Mucosa of descending colon (tissue), 3 donors: ENCODE data around the gene HSD17B10. TPM values are rescaled to one million over a fixed set of nuclear protein-coding genes. Genes with fewer than 3 reads are reported as not detected.
A peak's percentile ranks its signal among the peaks of the same experiment; 100 is the strongest.

Source experiments
- ATAC-seq: fragments of 200-7000 bp; cut with Tn5 transposase; one replicate; pipeline ENCODE4 v1.9.1; 2020; ENCODE audit warnings: mild to moderate bottlenecking, moderate library complexity
- DNase-seq, 3 donors: peaks; one replicate each; pipeline ENCODE4 v3.0.0-alpha.2; 2020
- H3K36me3 ChIP-seq: fragments of 200-600 bp; one replicate; pipeline ENCODE4 v1.8.0; 2021; ENCODE audit warnings: low read depth, mild to moderate bottlenecking
- H3K4me1 ChIP-seq: fragments of 200-600 bp; one replicate; pipeline ENCODE4 v1.8.0; 2021; ENCODE audit warnings: low read depth, mild to moderate bottlenecking
- H3K4me3 ChIP-seq: fragments of 200-600 bp; one replicate; pipeline ENCODE4 v1.8.0; 2021; ENCODE audit warnings: mild to moderate bottlenecking
- H3K9me3 ChIP-seq: fragments of 200-600 bp; one replicate; pipeline ENCODE4 v1.8.0; 2021; ENCODE audit warnings: mild to moderate bottlenecking
- intact Hi-C, 2 donors: fragments of 100-400 bp; cut with DNase I in 1 of 2; cut with micrococcal nuclease in 1 of 2; formaldehyde crosslinking; loops; one replicate each; pipeline versions ENCODE4 v1.11.0 to v1.11.1; 2022; cut with DNase I, micrococcal nuclease
- long read RNA-seq, 2 donors: library from polyadenylated mRNA; unstranded; transcript quantifications; one replicate each; pipeline ENCODE4 v2.0.0, GENCODE V29; 2019 to 2021
- total RNA-seq, 3 donors: library from RNA; stranded (reverse); fragmentation: NEBNext Ultra II Directional in 2 of 3; extraction: Animal tissue kit (Norgen Biotek cat#: 25700) in 2 of 3; gene quantifications; one replicate each; pipeline versions ENCODE4 v1.2.1 to v1.2.4, GENCODE V29; 2021 to 2023
- TF ChIP-seq, protein P1 (sequence below): fragments of 200-600 bp; IDR thresholded peaks from one replicate; pipeline ENCODE4 v1.8.0; 2022; ENCODE audit warnings: antibody characterized with exemption, mild to moderate bottlenecking
- donor health status: DM: no; HTN: no; CAD: no; lungs with moderate emphysema.
- donor health status: DM: no; HTN: no; CAD: no.
- donor health status: DM: no; HTN: yes; CAD: no.

HSD17B10 gene
- total RNA-seq: 10 to 100 TPM; 53.4 to 75.8 (median 60.3) TPM
- long read RNA-seq, donor 1, transcript HSD17B10-201 (6 exons, 960 nt): major isoform, 17 of 21 reads
- long read RNA-seq, donor 1, partial matches to known transcripts: 3 of 21 reads
- long read RNA-seq, donor 1, other reads (novel, unspliced or antisense): 1 of 21 reads
- long read RNA-seq, donor 2, transcript HSD17B10-201 (6 exons, 960 nt): major isoform, 20 of 21 reads
- long read RNA-seq, donor 2, partial matches to known transcripts: 1 of 21 reads
- long read RNA-seq, donor 2, other reads (novel, unspliced or antisense): 0 of 21 reads

DNA sequence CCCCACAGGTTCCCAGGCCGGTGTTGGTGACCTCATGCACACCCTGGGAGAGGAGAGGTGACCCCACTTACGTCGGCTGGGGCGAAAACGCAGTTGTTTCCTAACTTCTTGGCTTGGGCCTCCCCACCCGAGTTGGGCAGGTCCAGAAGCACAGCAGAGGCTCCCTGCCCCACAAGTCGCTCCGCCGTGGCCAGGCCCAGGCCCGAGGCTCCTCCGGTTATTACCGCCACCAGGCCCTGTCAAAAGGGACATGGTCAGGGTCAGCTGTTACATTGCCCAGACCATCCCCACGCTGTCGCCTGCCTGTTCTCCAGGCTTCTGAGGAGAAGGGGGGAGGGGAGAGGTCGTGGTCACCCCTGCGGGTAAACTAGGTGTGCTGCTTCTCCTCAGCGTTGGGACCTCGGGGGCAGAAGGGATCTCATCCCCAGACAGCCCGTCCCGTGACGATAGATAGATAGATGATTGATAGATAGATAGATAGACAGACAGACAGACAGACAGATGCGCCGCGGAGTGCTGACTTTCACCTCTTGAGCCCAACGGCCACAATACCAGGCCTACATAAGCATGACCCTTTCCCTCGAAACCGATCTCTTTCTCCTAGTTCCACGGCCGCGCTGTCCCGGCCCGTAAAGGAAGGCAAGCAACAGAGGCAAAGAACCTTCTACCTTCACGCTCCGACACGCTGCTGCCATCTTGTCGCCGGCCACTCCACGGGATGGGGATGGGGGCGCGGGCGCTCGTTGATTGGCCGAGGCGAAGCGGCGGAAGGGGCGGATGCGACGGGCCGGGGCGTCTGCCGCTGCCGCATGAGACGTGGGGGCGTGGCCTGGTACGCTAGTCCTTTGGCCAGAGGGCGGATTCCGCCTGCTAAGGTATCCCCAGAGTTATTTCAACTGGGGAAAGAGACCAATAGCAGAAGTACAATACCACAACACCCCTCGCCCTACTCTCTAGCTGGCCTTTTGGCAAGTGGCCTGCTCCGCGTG lies at the start of gene HSD17B10:
HSD17B10 (minus strand) TSS at position 720 of the 989 bp plus-strand sequence; CDS start at position 695, 25 bp downstream.
- peak; percentile 98 for ATAC-seq
- Histone ChIP-seq H3K4me1 (no peaks in the 10 kb centered on the region), H3K4me3 (no peak within 1 kb of the TSS), H3K36me3 (no peaks in the 10 kb centered on the region), H3K9me3 (no peaks in the 10 kb centered on the region)
- TF ChIP-seq, protein P1, sequence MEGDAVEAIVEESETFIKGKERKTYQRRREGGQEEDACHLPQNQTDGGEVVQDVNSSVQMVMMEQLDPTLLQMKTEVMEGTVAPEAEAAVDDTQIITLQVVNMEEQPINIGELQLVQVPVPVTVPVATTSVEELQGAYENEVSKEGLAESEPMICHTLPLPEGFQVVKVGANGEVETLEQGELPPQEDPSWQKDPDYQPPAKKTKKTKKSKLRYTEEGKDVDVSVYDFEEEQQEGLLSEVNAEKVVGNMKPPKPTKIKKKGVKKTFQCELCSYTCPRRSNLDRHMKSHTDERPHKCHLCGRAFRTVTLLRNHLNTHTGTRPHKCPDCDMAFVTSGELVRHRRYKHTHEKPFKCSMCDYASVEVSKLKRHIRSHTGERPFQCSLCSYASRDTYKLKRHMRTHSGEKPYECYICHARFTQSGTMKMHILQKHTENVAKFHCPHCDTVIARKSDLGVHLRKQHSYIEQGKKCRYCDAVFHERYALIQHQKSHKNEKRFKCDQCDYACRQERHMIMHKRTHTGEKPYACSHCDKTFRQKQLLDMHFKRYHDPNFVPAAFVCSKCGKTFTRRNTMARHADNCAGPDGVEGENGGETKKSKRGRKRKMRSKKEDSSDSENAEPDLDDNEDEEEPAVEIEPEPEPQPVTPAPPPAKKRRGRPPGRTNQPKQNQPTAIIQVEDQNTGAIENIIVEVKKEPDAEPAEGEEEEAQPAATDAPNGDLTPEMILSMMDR: no peak
- intact Hi-C loops: no loop called here
- peak; percentile 91 to 94 (median 91) for DNase-seq

DNA sequence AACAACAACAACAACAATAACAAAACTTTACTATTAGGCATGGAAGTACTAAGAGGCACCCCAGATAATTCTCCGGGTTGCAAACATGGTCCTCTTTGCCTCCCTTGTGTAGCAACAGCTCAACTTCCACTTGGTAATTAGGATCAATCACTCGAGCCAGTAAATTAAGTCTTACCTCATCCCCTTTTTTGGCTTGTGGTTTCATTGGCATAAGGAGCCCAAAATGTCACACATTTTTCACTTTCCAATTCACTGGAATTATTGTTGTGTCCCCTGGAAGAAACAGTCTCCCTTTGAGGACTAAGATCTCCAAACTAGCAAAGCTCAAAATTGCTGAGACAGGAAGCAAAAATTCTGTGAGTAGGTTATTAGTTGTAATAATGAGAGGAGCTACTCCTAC lies 49.2 kb upstream of the HSD17B10 start:
- H3K4me3 ChIP-seq: no peak overlapping the region
- no peaks in the 10 kb centered on the region for H3K9me3 ChIP-seq
- no peaks in the 10 kb centered on the region for H3K4me1 ChIP-seq
- TF ChIP-seq, protein P1: no peak
- no peaks in the 10 kb centered on the region for H3K36me3 ChIP-seq
- intact Hi-C loops: no loop called here
- ATAC-seq (no peak), DNase-seq (no peak)

DNA sequence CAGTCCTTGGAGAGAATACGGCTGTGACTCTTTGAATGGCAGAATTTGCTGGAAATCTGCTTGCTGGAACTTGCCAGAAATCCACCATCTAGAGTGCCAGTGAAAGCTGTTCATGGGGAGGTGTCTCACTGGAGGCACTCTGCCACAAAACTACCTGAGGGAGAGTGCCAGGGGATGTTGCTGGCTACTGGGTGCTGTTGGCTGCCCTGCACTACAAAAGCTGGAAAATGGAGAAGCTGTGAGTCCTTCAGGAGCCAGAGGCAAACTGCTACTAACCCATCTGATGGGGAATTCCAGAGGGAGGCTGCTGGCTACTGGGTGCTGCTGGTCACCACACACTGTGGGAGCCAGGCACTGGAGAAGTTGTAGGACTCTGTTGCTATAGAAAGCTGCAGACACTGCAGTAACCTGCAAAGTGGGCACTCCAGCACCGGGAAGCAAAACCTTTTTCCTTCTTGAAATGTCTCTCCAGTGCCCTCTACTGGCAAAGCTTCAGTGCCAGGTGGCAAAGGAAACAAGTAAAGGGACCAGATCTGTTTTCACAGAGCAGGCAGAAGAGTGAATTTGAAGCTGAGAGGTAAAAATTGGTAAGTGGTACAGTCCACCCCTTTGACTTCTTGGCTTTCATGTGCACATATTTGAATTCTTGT lies 47.8 kb upstream of the HSD17B10 start:
- TF ChIP-seq, protein P1: peak; percentile 22

DNA sequence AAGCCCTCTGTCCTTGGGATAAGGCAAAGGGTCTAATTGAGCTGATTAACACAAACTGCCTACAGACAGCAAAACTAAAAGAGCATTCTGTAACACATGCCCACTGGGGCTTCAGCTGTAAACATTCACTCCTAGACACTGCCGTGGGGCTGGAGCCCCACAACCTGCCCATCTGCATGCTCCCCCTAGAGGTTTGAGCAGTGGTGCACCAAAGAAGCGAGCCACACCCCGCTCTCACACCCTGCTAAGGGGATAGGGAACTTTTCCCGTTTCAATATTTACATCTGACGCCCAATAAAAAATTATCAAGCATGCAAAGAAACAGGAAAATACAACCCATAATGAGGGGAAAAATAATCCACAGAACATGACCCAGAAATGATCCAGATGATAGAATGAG lies 46.9 kb upstream of the HSD17B10 start:
- intact Hi-C loops: no loop called here
- Histone ChIP-seq H3K36me3 (no peaks in the 10 kb centered on the region), H3K9me3 (no peaks in the 10 kb centered on the region), H3K4me3 (no peak overlapping the region), H3K4me1 (no peaks in the 10 kb centered on the region)
- ATAC-seq (peak; percentile 55), DNase-seq (peak in 2 of 3 donors; percentile 20 to 25)
- TF ChIP-seq, protein P1: no peak

More for the DNA sequence above, 47.8 kb upstream of the HSD17B10 start:
- H3K4me1 ChIP-seq: no peaks in the 10 kb centered on the region
- no peaks in the 10 kb centered on the region for H3K36me3 ChIP-seq
- intact Hi-C loops: no loop called here
- DNase-seq (peak in 2 of 3 donors; percentile 26 to 83), ATAC-seq (peak; percentile 80)
- no peaks in the 10 kb centered on the region for H3K9me3 ChIP-seq
- H3K4me3 ChIP-seq: no peak overlapping the region

DNA sequence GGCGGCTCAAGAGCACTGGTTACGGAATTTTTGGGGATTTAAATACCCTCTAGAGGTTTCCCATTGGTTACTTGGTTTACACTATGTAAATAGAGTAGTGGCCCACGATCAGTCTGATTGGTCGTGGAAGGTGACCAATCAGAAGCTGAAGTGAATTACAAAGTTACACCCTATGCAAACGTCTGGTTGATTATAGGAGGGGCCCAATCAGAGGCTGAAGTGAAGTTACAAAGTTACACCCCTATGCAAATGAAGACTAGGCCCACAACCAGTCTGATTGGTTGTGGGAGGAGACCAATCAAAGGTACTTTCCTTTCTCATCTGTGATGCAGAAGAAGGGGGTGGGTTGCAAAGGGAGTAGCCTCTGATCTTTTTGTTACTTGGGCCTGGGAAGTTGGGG lies 45.1 kb upstream of the HSD17B10 start:
- TF ChIP-seq, protein P1: no peak
- no peaks in the 10 kb centered on the region for H3K4me1 ChIP-seq
- intact Hi-C loops: no loop called here
- no peak overlapping the region for H3K4me3 ChIP-seq
- ATAC-seq: no peak
- no peak for DNase-seq
- no peaks in the 10 kb centered on the region for H3K36me3 ChIP-seq
- H3K9me3 ChIP-seq: no peaks in the 10 kb centered on the region
